Natural killer cell (primary cell): Measurements from ENCODE around the gene PLEKHG3. TPM values are rescaled to one million over a fixed set of nuclear protein-coding genes. Genes with fewer than 3 reads are reported as not detected.

Experiments used
- ATAC-seq, 3 donors: fragments of 150-1000 bp in 2 of 3; fragments of 200-7000 bp in 1 of 3; cut with Tn5 transposase; 1 replicate in 1 of 3; 2 replicates in 2 of 3; pipeline ENCODE4 v1.10.0; 2021; ENCODE audit warnings: mild to moderate bottlenecking in 2 of 3, moderate library complexity in 2 of 3
- DNase-seq, 2 donors: peaks; one replicate each; pipeline versions ENCODE4 v3.0.0 to v3.0.0-alpha.2; 2013 to 2021; ENCODE audit warnings: mixed read lengths in 1 of 2
- H3K27ac ChIP-seq: one replicate; pipeline ENCODE4 v1.5.1; 2013; ENCODE audit warnings: mild to moderate bottlenecking, low read length
- H3K27me3 ChIP-seq: one replicate; pipeline ENCODE4 v1.6.1; 2013; ENCODE audit warnings: low read length; ENCODE audit not compliant: control insufficient read depth, insufficient read depth
- H3K36me3 ChIP-seq: one replicate; pipeline ENCODE4 v1.6.1; 2013; ENCODE audit warnings: low read length; ENCODE audit not compliant: control insufficient read depth, insufficient read depth
- H3K4me1 ChIP-seq: one replicate; pipeline ENCODE4 v1.6.1; 2013; ENCODE audit warnings: low read length; ENCODE audit not compliant: control insufficient read depth, insufficient read depth
- H3K4me3 ChIP-seq: one replicate; pipeline ENCODE4 v1.5.1; 2013; ENCODE audit warnings: low read length
- H3K9me3 ChIP-seq: one replicate; pipeline ENCODE4 v1.6.1; 2013; ENCODE audit warnings: low read length; ENCODE audit not compliant: control insufficient read depth, insufficient read depth
- H3K27ac Mint-ChIP-seq, 2 donors: one replicate each; pipeline ENCODE4 v1.8.0; 2022; ENCODE audit warnings: mild to moderate bottlenecking in 2 of 2, mixed read lengths in 2 of 2, moderate library complexity in 1 of 2
- H3K27me3 Mint-ChIP-seq, 2 donors: one replicate each; pipeline ENCODE4 v1.8.0; 2022; ENCODE audit warnings: low read depth in 2 of 2, mixed read lengths in 2 of 2
- H3K36me3 Mint-ChIP-seq: one replicate; pipeline ENCODE4 v1.8.0; 2022; ENCODE audit warnings: mixed read lengths
- H3K4me1 Mint-ChIP-seq, 2 donors: one replicate each; pipeline ENCODE4 v1.8.0; 2022; ENCODE audit warnings: mixed read lengths in 2 of 2
- H3K4me3 Mint-ChIP-seq: one replicate; pipeline ENCODE4 v1.8.0; 2022; ENCODE audit warnings: mild to moderate bottlenecking, moderate library complexity, mixed read lengths
- H3K9me3 Mint-ChIP-seq, 2 donors: one replicate each; pipeline ENCODE4 v1.8.0; 2022; ENCODE audit warnings: mixed read lengths in 2 of 2
- WGBS: methylation state at CpG from one replicate; pipeline ENCODE4 v1.1.7; 2013; ENCODE audit warnings: missing lambda C conversion rate; ENCODE audit not compliant: insufficient coverage; 5-methylcytosine and 5-hydroxymethylcytosine counted together
- intact Hi-C: fragments of 100-400 bp; cut with micrococcal nuclease; formaldehyde crosslinking; loops from one replicate; pipeline ENCODE4 v1.14.2; 2022
- total RNA-seq, 4 donors: library from RNA; stranded (reverse); fragments of 120-200 nt in 1 of 4; gene quantifications; one replicate each; pipeline versions ENCODE4 v1.2.3 to v1.2.4, GENCODE V29; 2013 to 2022
- TF ChIP-seq, protein P1 (sequence below): fragments of 200-600 bp; IDR thresholded peaks from one replicate; pipeline ENCODE4 v1.8.0; 2022; ENCODE audit warnings: antibody characterized with exemption

The PLEKHG3 gene
- total RNA-seq, 3 donors from 2014 or later (not counting 1 experiment from before 2014, with no cell fraction given), result 184 to 285 (median 225) TPM

GRCh38 chr14:64734990-64735389 lies 30.8 kb downstream of the PLEKHG3 start:
- Histone ChIP-seq H3K36me3 (peaks cover 69% of the 10 kb centered on the region), H3K4me3 (no peak overlapping the region), H3K4me1 (peaks cover 69% of the 10 kb centered on the region), H3K27ac (peak overlapping the region; percentile 67), H3K9me3 (no peaks in the 10 kb centered on the region), H3K27me3 (no peaks in the 10 kb centered on the region)
- H3K27me3 Mint-ChIP-seq, result no peaks in the 10 kb centered on the region
- TF ChIP-seq, protein P1, sequence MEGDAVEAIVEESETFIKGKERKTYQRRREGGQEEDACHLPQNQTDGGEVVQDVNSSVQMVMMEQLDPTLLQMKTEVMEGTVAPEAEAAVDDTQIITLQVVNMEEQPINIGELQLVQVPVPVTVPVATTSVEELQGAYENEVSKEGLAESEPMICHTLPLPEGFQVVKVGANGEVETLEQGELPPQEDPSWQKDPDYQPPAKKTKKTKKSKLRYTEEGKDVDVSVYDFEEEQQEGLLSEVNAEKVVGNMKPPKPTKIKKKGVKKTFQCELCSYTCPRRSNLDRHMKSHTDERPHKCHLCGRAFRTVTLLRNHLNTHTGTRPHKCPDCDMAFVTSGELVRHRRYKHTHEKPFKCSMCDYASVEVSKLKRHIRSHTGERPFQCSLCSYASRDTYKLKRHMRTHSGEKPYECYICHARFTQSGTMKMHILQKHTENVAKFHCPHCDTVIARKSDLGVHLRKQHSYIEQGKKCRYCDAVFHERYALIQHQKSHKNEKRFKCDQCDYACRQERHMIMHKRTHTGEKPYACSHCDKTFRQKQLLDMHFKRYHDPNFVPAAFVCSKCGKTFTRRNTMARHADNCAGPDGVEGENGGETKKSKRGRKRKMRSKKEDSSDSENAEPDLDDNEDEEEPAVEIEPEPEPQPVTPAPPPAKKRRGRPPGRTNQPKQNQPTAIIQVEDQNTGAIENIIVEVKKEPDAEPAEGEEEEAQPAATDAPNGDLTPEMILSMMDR, result no peak
- peak overlapping the region; percentile 63 to 72 for H3K27ac Mint-ChIP-seq
- peaks cover 36 to 42% of the 10 kb centered on the region in 2 donors for H3K4me1 Mint-ChIP-seq
- H3K9me3 Mint-ChIP-seq, result no peaks in the 10 kb centered on the region
- WGBS, result 87% methylated on average over 4 of the region's 6 CpGs
- ATAC-seq (peak; percentile 64 to 83 (median 77)), DNase-seq (peak; percentile 26 to 30)
- H3K4me3 Mint-ChIP-seq, result peak overlapping the region; percentile 69
- no peaks in the 10 kb centered on the region for H3K36me3 Mint-ChIP-seq
- intact Hi-C loops, result loop anchor here (5.0 kb wide), 1 partner anchor 33 kb away; the partner anchor contains the start of gene PLEKHG3

DNA sequence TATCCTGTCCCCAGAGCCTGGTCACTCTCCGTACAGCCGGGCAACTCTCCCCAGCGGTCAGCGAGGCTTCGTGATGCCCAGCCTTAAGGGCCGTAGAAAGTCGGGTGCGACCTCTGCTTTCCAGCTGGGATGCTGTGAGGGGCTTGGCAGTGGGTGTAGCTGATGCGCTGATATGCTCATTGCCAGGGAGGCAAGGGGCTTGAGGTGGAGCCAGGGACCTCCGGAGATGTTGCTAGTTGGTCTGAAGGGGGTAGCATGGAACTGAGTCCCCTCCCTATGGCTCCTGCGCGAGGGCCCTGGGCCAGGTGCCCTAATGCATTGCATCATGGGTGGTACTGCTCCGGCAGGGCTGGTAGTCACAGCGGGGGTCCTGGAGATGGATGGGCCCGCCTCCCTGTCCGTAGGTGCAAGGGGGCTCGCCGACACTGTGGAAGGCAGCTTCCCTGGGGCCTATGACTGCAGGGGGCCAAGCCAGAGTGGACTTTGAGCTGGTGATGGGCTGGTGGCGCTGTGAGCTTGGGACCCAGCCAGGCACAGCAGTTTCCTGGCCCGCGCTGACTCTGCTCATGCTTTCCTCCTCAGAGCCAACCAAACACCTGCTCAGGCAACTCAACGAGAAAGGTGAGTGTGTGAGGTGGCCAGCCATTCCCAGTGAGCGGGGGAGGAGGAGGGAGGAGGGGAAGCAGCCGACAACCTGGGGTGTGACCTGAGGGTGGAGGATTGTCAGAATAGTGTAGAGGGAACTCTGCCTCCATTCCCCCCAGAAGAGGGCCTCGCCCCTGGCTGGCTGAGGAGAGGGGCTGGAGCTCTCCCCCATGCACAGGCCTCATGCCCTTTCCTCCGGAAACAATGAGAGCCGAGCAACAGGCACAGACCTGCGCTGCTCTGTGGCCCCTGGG lies 32.3 kb downstream of the PLEKHG3 start:
- ATAC-seq (no peak), DNase-seq (no peak)
- Histone ChIP-seq H3K27me3 (no peaks in the 10 kb centered on the region), H3K27ac (peak overlapping the region; percentile 67), H3K9me3 (no peaks in the 10 kb centered on the region), H3K4me3 (no peak overlapping the region), H3K36me3 (peaks cover 70% of the 10 kb centered on the region), H3K4me1 (peaks cover 56% of the 10 kb centered on the region)
- no peaks in the 10 kb centered on the region for H3K27me3 Mint-ChIP-seq
- intact Hi-C loops, result loop anchor here (5.0 kb wide), 1 partner anchor 34 kb away; the partner anchor contains the start of gene PLEKHG3
- 95% methylated on average over 25 of the region's 28 CpGs for WGBS
- H3K27ac Mint-ChIP-seq, result peak overlapping the region; percentile 63 to 72
- peaks cover 34 to 43% of the 10 kb centered on the region in 2 donors for H3K4me1 Mint-ChIP-seq
- no peaks in the 10 kb centered on the region for H3K9me3 Mint-ChIP-seq
- H3K4me3 Mint-ChIP-seq, result no peak overlapping the region
- peaks cover 8% of the 10 kb centered on the region for H3K36me3 Mint-ChIP-seq
- TF ChIP-seq, protein P1, result no peak

GRCh38 chr14:64737391-64738280 lies 33.4 kb downstream of the PLEKHG3 start:
- Histone ChIP-seq H3K4me3 (no peak overlapping the region), H3K27ac (no peak overlapping the region), H3K9me3 (no peaks in the 10 kb centered on the region), H3K36me3 (peaks cover 70% of the 10 kb centered on the region), H3K27me3 (no peaks in the 10 kb centered on the region), H3K4me1 (peaks cover 46% of the 10 kb centered on the region)
- 93% methylated on average over 17 of the region's 17 CpGs for WGBS
- no peaks in the 10 kb centered on the region for H3K27me3 Mint-ChIP-seq
- ATAC-seq (no peak), DNase-seq (no peak)
- no peaks in the 10 kb centered on the region for H3K9me3 Mint-ChIP-seq
- H3K36me3 Mint-ChIP-seq, result peaks cover 8% of the 10 kb centered on the region
- no peak overlapping the region for H3K4me3 Mint-ChIP-seq
- peak overlapping the region in 1 of 2 donors; percentile 63 for H3K27ac Mint-ChIP-seq
- TF ChIP-seq, protein P1, result no peak
- H3K4me1 Mint-ChIP-seq, result peaks cover 34 to 50% of the 10 kb centered on the region in 2 donors
- intact Hi-C loops, result loop anchor here (5.0 kb wide), 1 partner anchor 35 kb away; the partner anchor contains the start of gene PLEKHG3
